ENCODE measurements around the gene TRAK1.

GRCh38 chr3:42042747-42043098 is 48.4 kb upstream of the TRAK1 start:
- no peak for TF ChIP-seq CTCF (IDR thresholded peaks at IDR 0.05)
- no peak for TF ChIP-seq EZH2 (IDR thresholded peaks at IDR 0.05; ENCODE audit: borderline replicate concordance, insufficient read depth, low read depth, low read length, poor library complexity, severe bottlenecking)

Measured in B cell (primary cell).